Measurements from ENCODE around the gene CYBA.
"Not testable (repeated sequence)": the region's sequence is repeated elsewhere in the genome, so short reads cannot be mapped to it uniquely, and the experiment has no call there.

The CYBA gene

GRCh38 chr16:88686439-88687253 lies 35.8 kb upstream of the CYBA start, which contains the start of gene SNAI3:
TSS of gene SNAI3 (minus strand) at chr16:88686507. CDS start at chr16:88686406, 101 bp downstream.
- peak; percentile 78 for DNase-seq (ENCODE audit: low spot score)

GRCh38 chr16:88686062-88686438 lies 35.2 kb upstream of the CYBA start:
- DNase-seq (ENCODE audit: low spot score): no peak

GRCh38 chr16:88685156-88686061 lies 34.6 kb upstream of the CYBA start:
- no peak for DNase-seq (ENCODE audit: low spot score)

GRCh38 chr16:88684569-88685155 lies 33.8 kb upstream of the CYBA start:
- no peak for DNase-seq (ENCODE audit: low spot score)

GRCh38 chr16:88681709-88682451 lies 31.0 kb upstream of the CYBA start:
- no peak for DNase-seq (ENCODE audit: low spot score)

- DNase-seq (ENCODE audit: low spot score): peak; percentile 55
Observed at GRCh38 chr16:88681084-88681680, 30.3 kb upstream of the CYBA start.

GRCh38 chr16:88680554-88681083 lies 29.8 kb upstream of the CYBA start:
- no peak for DNase-seq (ENCODE audit: low spot score)

- no peak for DNase-seq (ENCODE audit: low spot score)
Observed at GRCh38 chr16:88678224-88678979, 27.5 kb upstream of the CYBA start.

GRCh38 chr16:88677721-88678120 lies 26.9 kb upstream of the CYBA start:
- DNase-seq (ENCODE audit: low spot score): no peak

GRCh38 chr16:88676502-88677242 lies 25.8 kb upstream of the CYBA start:
- no peak for DNase-seq (ENCODE audit: low spot score)

- no peak for DNase-seq (ENCODE audit: low spot score)
Observed at GRCh38 chr16:88673716-88674379, 23.0 kb upstream of the CYBA start.

GRCh38 chr16:88672776-88673175 lies 21.9 kb upstream of the CYBA start:
- no peak for DNase-seq (ENCODE audit: low spot score)

- no peak for DNase-seq (ENCODE audit: low spot score)
Observed at GRCh38 chr16:88671806-88672205, 21.0 kb upstream of the CYBA start.

GRCh38 chr16:88669980-88670379 lies 19.1 kb upstream of the CYBA start:
- no peak for DNase-seq (ENCODE audit: low spot score)

GRCh38 chr16:88669493-88669892 lies 18.6 kb upstream of the CYBA start:
- not testable (repeated sequence) for DNase-seq (ENCODE audit: low spot score)

- DNase-seq (ENCODE audit: low spot score): no peak
Observed at GRCh38 chr16:88667461-88667860, 16.6 kb upstream of the CYBA start.

- DNase-seq (ENCODE audit: low spot score): no peak
Observed at GRCh38 chr16:88665570-88665969, 14.7 kb upstream of the CYBA start.

- DNase-seq (ENCODE audit: low spot score): no peak
Observed at GRCh38 chr16:88665148-88665547, 14.3 kb upstream of the CYBA start.
